Ishikawa (cell line): Measurements from ENCODE around the gene BCO1.

Experiments used
- CEBPB ChIP-seq: IDR thresholded peaks from 2 replicates; pipeline ENCODE4 v1.6.1; 2012
- CREB1 ChIP-seq: IDR thresholded peaks from 2 replicates; pipeline ENCODE4 v1.6.1; 2012; ENCODE audit warnings: low read depth
- EGR1 ChIP-seq: IDR thresholded peaks from 2 replicates; pipeline ENCODE4 v1.6.1; 2012
- EP300 ChIP-seq: IDR thresholded peaks from 2 replicates; pipeline ENCODE4 v1.6.1; 2012; ENCODE audit warnings: borderline replicate concordance
- FOXM1 ChIP-seq: IDR thresholded peaks from 2 replicates; pipeline ENCODE4 v1.6.1; 2012; ENCODE audit warnings: low read depth, borderline replicate concordance
- MAX ChIP-seq: IDR thresholded peaks from 2 replicates; pipeline ENCODE4 v1.6.1; 2012
- NFIC ChIP-seq: IDR thresholded peaks from 2 replicates; pipeline ENCODE4 v1.6.1; 2012
- RAD21 ChIP-seq: IDR thresholded peaks from 2 replicates; pipeline ENCODE4 v1.6.1; 2012; ENCODE audit warnings: low read depth
- REST ChIP-seq: IDR thresholded peaks from 2 replicates; pipeline ENCODE4 v1.6.1; 2012; ENCODE audit warnings: low read depth, mild to moderate bottlenecking
- TAF1 ChIP-seq: IDR thresholded peaks from 2 replicates; pipeline ENCODE4 v1.6.1; 2012; ENCODE audit warnings: low read depth, mild to moderate bottlenecking
- TCF12 ChIP-seq: IDR thresholded peaks from 2 replicates; pipeline ENCODE4 v1.6.1; 2012; ENCODE audit warnings: low read depth
- TEAD4 ChIP-seq: IDR thresholded peaks from 2 replicates; pipeline ENCODE4 v1.6.1; 2012
- USF1 ChIP-seq: IDR thresholded peaks from 2 replicates; pipeline ENCODE4 v1.6.1; 2012
- YY1 ChIP-seq: IDR thresholded peaks from 2 replicates; pipeline ENCODE4 v1.6.1; 2012; ENCODE audit warnings: low read depth
- ZBTB7A ChIP-seq: IDR thresholded peaks from 2 replicates; pipeline ENCODE4 v1.6.1; 2012; ENCODE audit warnings: low read depth

The BCO1 gene

GRCh38 chr16:81221731-81222130 lies 16.8 kb upstream of the BCO1 start:
- TF ChIP-seq NFIC, result no peak

- TF ChIP-seq USF1 (no peak), ZBTB7A (no peak), MAX (no peak), CEBPB (no peak), FOXM1 (no peak)
These were observed 13.7 kb upstream of the BCO1 start for GRCh38 chr16:81224824-81225223.

- TF ChIP-seq RAD21 (no peak), NFIC (no peak), REST (no peak), MAX (no peak), YY1 (no peak), TAF1 (no peak), EGR1 (no peak), TEAD4 (no peak), USF1 (no peak), CREB1 (no peak), FOXM1 (no peak), TCF12 (no peak), ZBTB7A (no peak), CEBPB (no peak), EP300 (no peak)
These were observed 10.7 kb upstream of the BCO1 start for GRCh38 chr16:81227785-81228184.

- TF ChIP-seq FOXM1 (no peak), REST (no peak), EP300 (no peak), RAD21 (no peak), MAX (no peak), CREB1 (no peak), NFIC (no peak), TCF12 (no peak)
These were observed 8.7 kb upstream of the BCO1 start for GRCh38 chr16:81229811-81230210.

GRCh38 chr16:81231014-81231413 lies 7.5 kb upstream of the BCO1 start:
- TF ChIP-seq CEBPB (no peak), TAF1 (no peak), TEAD4 (no peak), RAD21 (no peak), USF1 (no peak), NFIC (no peak)

- TF ChIP-seq CREB1 (no peak), USF1 (peak; percentile 35; the same call in 1 of the 2 replicates)
These were observed 5.6 kb upstream of the BCO1 start for GRCh38 chr16:81232740-81233367.
